Stimulated activated CD4-positive, alpha-beta T cell treated with anti-CD3 and anti-CD28 coated beads, Interleukin-1b, Interleukin-23, amount 100 ng/mL, for 4 hours (primary cell): ENCODE results near the gene PTGER3.
"Not testable (repeated sequence)": the region's sequence is repeated elsewhere in the genome, so short reads cannot be mapped to it uniquely, and the experiment has no call there.

ENCODE experiments used
- DNase-seq, 2 donors: peaks; one replicate each; pipeline ENCODE4 v3.0.0-alpha.2; 2020; ENCODE audit warnings: low read depth in 2 of 2

The PTGER3 gene

DNA sequence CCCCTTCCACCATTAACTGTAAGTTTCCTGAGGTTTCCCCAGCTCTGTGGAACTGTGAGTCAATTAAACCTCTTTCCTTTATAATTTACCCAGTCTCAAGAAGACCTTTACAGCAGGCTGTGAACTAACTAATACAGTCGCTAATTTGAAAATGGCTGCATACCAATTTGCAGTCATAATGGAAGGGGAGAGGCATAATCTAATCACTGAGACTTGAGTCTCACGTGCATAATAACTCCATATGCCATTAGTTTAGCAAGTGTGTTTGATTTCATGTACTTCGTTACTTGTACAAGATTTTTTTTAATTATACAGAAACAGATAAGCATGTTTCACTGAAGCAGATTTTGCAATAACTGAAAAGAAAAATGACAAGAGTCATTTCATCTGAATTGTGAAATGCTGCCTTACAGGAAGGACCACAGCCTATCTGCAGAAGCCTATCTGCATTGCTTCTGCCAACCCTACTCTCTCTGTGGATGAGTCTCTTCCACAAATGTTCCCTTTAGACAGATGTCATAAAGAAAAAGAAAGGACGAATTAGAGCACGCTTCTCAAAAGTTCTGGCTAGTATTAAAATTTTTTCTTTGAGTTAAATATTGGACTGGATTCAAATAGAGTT is 99.1 kb downstream of the PTGER3 start:
- no peak for DNase-seq

DNA sequence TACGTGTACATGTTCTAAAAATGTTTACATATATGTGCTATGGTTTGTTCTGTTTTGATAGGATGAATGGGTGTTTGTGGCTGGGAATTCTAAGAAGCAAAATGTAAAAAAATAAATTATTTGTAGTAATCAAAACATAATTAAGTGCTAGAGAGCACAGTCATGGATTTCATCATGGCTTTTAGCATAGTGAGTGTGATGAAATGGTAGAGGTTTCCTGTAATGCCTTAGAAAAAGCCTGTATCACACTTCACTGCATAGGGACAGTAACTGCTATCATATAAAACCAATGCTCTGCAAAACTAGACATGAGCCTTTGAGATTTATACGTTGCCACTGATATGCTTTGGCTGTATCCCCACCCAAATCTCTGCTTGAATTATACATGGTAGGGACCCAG is 99.8 kb downstream of the PTGER3 start:
- no peak for DNase-seq

GRCh38 chr1:70945676-70946075 is 101.9 kb downstream of the PTGER3 start:
- DNase-seq, result no peak

GRCh38 chr1:70945251-70945650 is 102.4 kb downstream of the PTGER3 start:
- no peak for DNase-seq

DNA sequence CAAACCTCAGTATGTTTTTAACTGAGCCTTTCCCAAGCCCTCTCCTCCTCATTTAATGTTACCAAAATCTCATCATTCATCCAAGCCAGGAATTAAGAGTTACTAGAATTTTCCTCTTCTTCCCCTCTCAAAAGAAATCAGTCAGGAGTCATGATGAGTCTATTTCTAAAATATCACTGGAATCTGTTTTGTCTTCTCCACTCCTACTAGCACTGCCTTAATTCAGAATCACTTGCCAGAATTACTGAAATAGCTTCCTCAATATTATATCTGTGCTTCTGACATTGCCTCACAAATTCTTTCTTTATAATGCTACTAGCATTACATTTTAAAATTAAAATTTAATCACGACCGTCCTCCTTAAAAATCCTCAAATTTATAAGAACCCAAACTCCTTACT is 106.1 kb downstream of the PTGER3 start:
- DNase-seq, result no peak

- DNase-seq, result not testable (repeated sequence)
These were observed 107.2 kb downstream of the PTGER3 start for GRCh38 chr1:70940398-70940797.

- DNase-seq, result no peak
These were observed 113.2 kb downstream of the PTGER3 start for GRCh38 chr1:70934194-70934961.

DNA sequence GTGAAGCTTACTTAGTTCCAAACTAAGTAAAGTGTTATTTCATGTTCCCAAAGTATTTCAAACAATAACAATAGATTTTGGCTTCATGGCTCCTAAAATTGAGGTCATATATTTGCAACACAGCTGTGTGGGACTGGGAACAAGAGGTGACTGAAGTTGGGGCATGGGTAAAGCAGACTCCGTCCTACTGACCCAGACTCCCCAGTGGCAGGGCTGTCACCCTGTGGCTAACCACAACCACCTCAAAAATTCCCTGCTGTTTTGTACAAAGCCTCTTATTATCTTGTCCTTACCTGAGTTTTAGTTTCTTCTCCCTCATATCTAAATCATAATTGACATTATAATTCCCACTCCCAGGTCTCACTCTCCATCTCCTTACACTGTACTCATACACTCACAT is 117.6 kb downstream of the PTGER3 start:
- no peak for DNase-seq

DNA sequence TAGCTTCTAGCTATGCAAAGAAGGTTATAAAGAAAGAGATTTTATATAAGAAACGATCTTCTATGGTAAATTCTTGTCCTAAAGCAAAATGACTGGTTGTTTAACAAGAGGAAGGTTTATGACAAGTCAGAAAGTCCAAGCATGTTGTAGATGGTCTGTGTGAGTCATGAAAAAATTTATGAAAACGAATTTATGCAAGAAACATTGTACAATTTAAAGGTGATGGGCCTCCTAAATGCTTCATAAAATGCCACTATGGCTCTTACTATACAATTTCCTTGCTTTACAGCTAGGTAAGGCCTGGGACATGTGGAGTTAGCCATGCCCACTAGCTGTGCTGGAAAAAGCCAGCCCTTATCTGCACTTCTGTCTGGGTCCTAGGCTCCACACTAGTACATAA is 125.4 kb downstream of the PTGER3 start:
- no peak for DNase-seq
